B cell (primary cell): ENCODE results near the gene CRY1. TPM values are rescaled to one million over a fixed set of nuclear protein-coding genes. Genes with fewer than 3 reads are reported as not detected.
A peak's percentile ranks its signal among the peaks of the same experiment; 100 is the strongest.

Experiments
- ATAC-seq: fragments of 200-7000 bp; cut with Tn5 transposase; one replicate; pipeline ENCODE4 v1.10.0; 2021; ENCODE audit warnings: low read depth, mild to moderate bottlenecking, moderate number of reproducible peaks, moderate library complexity
- CTCF ChIA-PET: fragments of 350-600 bp; sonication (Branson Sonifier 250); formaldehyde crosslinking; loops from one replicate; lab custom pipeline; 2021; ENCODE audit warnings: antibody characterized with exemption, inconsistent platforms; lab: Charles Lee
- POLR2A ChIA-PET: fragments of 350-600 bp; sonication (Branson Sonifier 250); formaldehyde crosslinking; loops from one replicate; lab custom pipeline; 2021; ENCODE audit warnings: antibody characterized with exemption; lab: Charles Lee
- DNase-seq: peaks from one replicate; pipeline ENCODE4 v3.0.0; 2013
- H2AFZ ChIP-seq: 2 replicates; pipeline ENCODE4 v1.6.1; 2012; ENCODE audit warnings: mild to moderate bottlenecking, low read depth, low read length; ENCODE audit not compliant: insufficient read depth, poor library complexity, severe bottlenecking
- H3K27ac ChIP-seq, 2 donors: 1 replicate in 1 of 2; 2 replicates in 1 of 2; pipeline ENCODE4 v1.5.1; 2012 to 2013; ENCODE audit warnings: low read length in 2 of 2, mild to moderate bottlenecking in 2 of 2, moderate library complexity in 1 of 2
- H3K27me3 ChIP-seq, 4 experiments: fragments of 200-600 bp in 1 of 4; sonication (generic) in 1 of 4; replicated peaks in 1 of 4; 1 replicate in 2 of 4; 2 replicates in 2 of 4; pipeline versions ENCODE4 v1.6.1 to v1.7.0; 2013 to 2016; ENCODE audit warnings: low read length in 3 of 4, mild to moderate bottlenecking in 2 of 4, mixed read lengths in 1 of 4, moderate library complexity in 1 of 4; ENCODE audit not compliant: insufficient read depth in 4 of 4, control insufficient read depth in 3 of 4; ENCODE audit errors: control extremely low read depth in 1 of 4
- H3K36me3 ChIP-seq, 2 experiments: replicated peaks in 1 of 2; 1 replicate in 1 of 2; 2 replicates in 1 of 2; pipeline versions ENCODE4 v1.6.1 to v1.7.1; 2013; ENCODE audit warnings: low read length in 1 of 2; ENCODE audit not compliant: insufficient read depth in 2 of 2, control insufficient read depth in 1 of 2; ENCODE audit errors: control extremely low read depth in 1 of 2, extremely low read depth in 1 of 2
- H3K4me1 ChIP-seq, 2 donors: fragments of 200-600 bp in 1 of 2; sonication (generic) in 1 of 2; 1 replicate in 1 of 2; 2 replicates in 1 of 2; pipeline versions ENCODE4 v1.5.1 to v1.6.1; 2013 to 2017; ENCODE audit warnings: low read length in 2 of 2; ENCODE audit not compliant: control insufficient read depth in 2 of 2, insufficient read depth in 2 of 2
- H3K4me2 ChIP-seq: replicated peaks from 2 replicates; pipeline ENCODE3; 2012; ENCODE audit warnings: mild to moderate bottlenecking, low read depth, low read length; ENCODE audit not compliant: poor library complexity, severe bottlenecking
- H3K4me3 ChIP-seq, 5 experiments: fragments of 200-600 bp in 1 of 5; sonication (generic) in 1 of 5; 1 replicate in 3 of 5; 2 replicates in 2 of 5; pipeline versions ENCODE4 v1.5.1 to v1.7.0; 2011 to 2016; ENCODE audit warnings: low read length in 4 of 5, mild to moderate bottlenecking in 4 of 5, low read depth in 2 of 5, control low read depth in 1 of 5, moderate library complexity in 1 of 5; ENCODE audit not compliant: insufficient read depth in 1 of 5; ENCODE audit errors: control extremely low read depth in 1 of 5, extremely low read depth in 1 of 5
- H3K79me2 ChIP-seq: fragments of 200-600 bp; sonication (generic); one replicate; pipeline ENCODE4 v1.6.0; 2016; ENCODE audit warnings: low read length; ENCODE audit not compliant: control insufficient read depth, insufficient read depth
- H3K9ac ChIP-seq: fragments of 200-600 bp; sonication (generic); 2 replicates; pipeline ENCODE4 v1.6.1; 2017; ENCODE audit warnings: mild to moderate bottlenecking, low read length, moderate library complexity
- H3K9me3 ChIP-seq, 3 donors: one replicate each; pipeline versions ENCODE4 v1.6.1 to v1.7.1; 2013; ENCODE audit warnings: low read length in 2 of 3; ENCODE audit not compliant: control insufficient read depth in 2 of 3, insufficient read depth in 1 of 3; ENCODE audit errors: control extremely low read depth in 1 of 3
- H4K20me1 ChIP-seq: 2 replicates; pipeline ENCODE4 v1.6.0; 2012; ENCODE audit warnings: mild to moderate bottlenecking, low read length; ENCODE audit not compliant: insufficient read depth, control insufficient read depth, poor library complexity, severe bottlenecking
- H3K27ac Mint-ChIP-seq: one replicate; pipeline ENCODE4 v1.8.0; 2021; ENCODE audit warnings: mixed read lengths
- H3K27me3 Mint-ChIP-seq: one replicate; pipeline ENCODE4 v1.8.0; 2021; ENCODE audit warnings: mixed read lengths
- H3K4me1 Mint-ChIP-seq: one replicate; pipeline ENCODE4 v1.8.0; 2021; ENCODE audit warnings: mixed read lengths
- H3K4me3 Mint-ChIP-seq: one replicate; pipeline ENCODE4 v1.8.0; 2021; ENCODE audit warnings: mixed read lengths
- H3K9me3 Mint-ChIP-seq: one replicate; pipeline ENCODE4 v1.8.0; 2022; ENCODE audit warnings: mixed read lengths; ENCODE audit not compliant: insufficient read depth
- EZH2 ChIP-seq: IDR thresholded peaks from 2 replicates; pipeline ENCODE4 v1.6.1; 2012; ENCODE audit warnings: borderline replicate concordance, low read depth, mild to moderate bottlenecking, moderate library complexity, low read length; ENCODE audit not compliant: insufficient read depth, poor library complexity, severe bottlenecking
- WGBS: methylation state at CpG from one replicate; pipeline ENCODE4 v1.1.5; 2013; ENCODE audit warnings: missing lambda C conversion rate; ENCODE audit not compliant: insufficient coverage; 5-methylcytosine and 5-hydroxymethylcytosine counted together
- intact Hi-C: fragments of 100-400 bp; cut with micrococcal nuclease; formaldehyde crosslinking; loops from one replicate; pipeline ENCODE4 v1.10.0; 2022
- polyA plus RNA-seq: library from polyadenylated mRNA; depleted of rRNA; stranded (reverse); fragments of >200 nt; gene quantifications from 2 replicates; pipeline ENCODE4 v1.2.3, GENCODE V29; 2012
- total RNA-seq, 2 donors: library from RNA; stranded (reverse); fragments of 120-200 nt in 1 of 2; gene quantifications; 1 replicate in 1 of 2; 2 replicates in 1 of 2; pipeline versions ENCODE4 v1.2.3 to v1.2.4, GENCODE V29; 2013 to 2022
- TF ChIP-seq, protein P1 (sequence below): fragments of 200-600 bp; IDR thresholded peaks from one replicate; pipeline ENCODE4 v1.8.0; 2022; ENCODE audit warnings: antibody characterized with exemption, mild to moderate bottlenecking

CRY1 gene
- total and polyA plus RNA-seq, 2 donors (not counting 1 experiment from before 2014, with no cell fraction given) = 2.4 to 8.8 TPM

DNA sequence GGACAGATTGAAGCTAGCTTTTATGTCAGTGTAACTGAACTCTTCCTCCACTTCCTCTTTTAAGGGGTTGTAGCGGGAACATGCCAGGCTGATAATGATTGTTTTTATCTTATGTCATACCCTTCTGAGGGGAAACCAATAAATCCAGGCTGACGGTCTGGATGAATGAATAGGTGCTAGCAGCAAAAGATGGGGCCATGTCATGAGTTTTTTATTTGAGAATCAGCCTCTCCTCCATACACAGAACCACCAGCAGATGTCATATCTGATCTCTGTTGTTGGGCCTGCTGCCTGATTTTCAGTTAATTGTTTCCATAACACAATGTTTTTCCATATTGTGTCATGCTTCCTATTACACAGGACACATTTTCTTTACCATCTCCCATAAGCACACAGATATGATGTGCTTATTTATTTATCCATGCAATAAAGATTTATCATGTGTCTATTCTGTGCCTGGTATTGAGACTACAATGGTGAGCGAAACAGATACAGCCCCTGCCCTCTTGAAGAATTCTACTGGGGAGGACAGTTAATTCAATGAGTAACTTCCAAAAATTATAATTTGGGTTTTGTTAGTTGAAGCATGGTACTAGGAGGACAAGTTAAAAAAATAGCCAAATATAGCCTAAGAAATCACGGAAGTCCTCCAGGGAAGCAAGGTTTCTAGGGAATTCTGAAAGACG, 33.6 kb upstream of the CRY1 start:
- ChIA-PET CTCF (interaction anchor here (1.0 to 4.1 kb wide), 2 partner anchors 12 to 480 kb away, joined by 3 to 22 read pairs; no protein-coding TSS in a partner anchor), POLR2A (no interaction called here)
- Histone ChIP-seq H2AFZ (no peak overlapping the region), H3K27me3 (peaks cover 0 to 11% (median 6%) of the 10 kb centered on the region in 4 experiments), H3K4me2 (no peak overlapping the region), H3K36me3 (no peaks in the 10 kb centered on the region), H3K9ac (no peak overlapping the region), H3K4me1 (no peaks in the 10 kb centered on the region), H3K79me2 (no peaks in the 10 kb centered on the region), H3K9me3 (no peaks in the 10 kb centered on the region), H3K27ac (no peak overlapping the region), H3K4me3 (no peak overlapping the region), H4K20me1 (no peaks in the 10 kb centered on the region)
- ATAC-seq = no peak
- intact Hi-C loops = no loop called here
- DNase-seq = no peak
- TF ChIP-seq EZH2 = no peak
- TF ChIP-seq, protein P1, sequence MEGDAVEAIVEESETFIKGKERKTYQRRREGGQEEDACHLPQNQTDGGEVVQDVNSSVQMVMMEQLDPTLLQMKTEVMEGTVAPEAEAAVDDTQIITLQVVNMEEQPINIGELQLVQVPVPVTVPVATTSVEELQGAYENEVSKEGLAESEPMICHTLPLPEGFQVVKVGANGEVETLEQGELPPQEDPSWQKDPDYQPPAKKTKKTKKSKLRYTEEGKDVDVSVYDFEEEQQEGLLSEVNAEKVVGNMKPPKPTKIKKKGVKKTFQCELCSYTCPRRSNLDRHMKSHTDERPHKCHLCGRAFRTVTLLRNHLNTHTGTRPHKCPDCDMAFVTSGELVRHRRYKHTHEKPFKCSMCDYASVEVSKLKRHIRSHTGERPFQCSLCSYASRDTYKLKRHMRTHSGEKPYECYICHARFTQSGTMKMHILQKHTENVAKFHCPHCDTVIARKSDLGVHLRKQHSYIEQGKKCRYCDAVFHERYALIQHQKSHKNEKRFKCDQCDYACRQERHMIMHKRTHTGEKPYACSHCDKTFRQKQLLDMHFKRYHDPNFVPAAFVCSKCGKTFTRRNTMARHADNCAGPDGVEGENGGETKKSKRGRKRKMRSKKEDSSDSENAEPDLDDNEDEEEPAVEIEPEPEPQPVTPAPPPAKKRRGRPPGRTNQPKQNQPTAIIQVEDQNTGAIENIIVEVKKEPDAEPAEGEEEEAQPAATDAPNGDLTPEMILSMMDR = peak; percentile 5
- Mint-ChIP-seq H3K4me1 (no peaks in the 10 kb centered on the region), H3K27me3 (peaks cover 28% of the 10 kb centered on the region), H3K9me3 (no peaks in the 10 kb centered on the region), H3K4me3 (no peak overlapping the region), H3K27ac (no peak overlapping the region)
- WGBS = 69% methylated on average over 3 of the region's 5 CpGs

DNA sequence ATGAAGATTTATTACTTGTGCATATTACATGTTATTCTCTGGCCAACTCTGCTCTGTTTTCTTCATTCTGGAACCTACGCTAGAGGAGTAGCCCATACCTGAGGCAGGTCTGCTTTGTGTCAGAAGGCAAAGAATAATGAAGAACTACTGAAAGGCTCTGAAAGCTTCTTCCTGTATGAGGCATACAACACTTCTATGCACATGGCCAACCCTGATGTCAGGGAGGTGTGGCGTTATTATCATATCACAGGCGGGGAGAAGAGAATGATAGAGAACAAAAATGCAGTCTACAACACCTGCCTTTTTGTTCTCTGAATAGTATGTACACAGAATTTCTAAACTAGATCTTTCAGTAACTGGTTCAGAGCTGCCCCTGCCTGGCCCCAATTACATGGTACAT, 32.5 kb upstream of the CRY1 start:
- Histone ChIP-seq H3K4me1 (no peaks in the 10 kb centered on the region), H4K20me1 (no peaks in the 10 kb centered on the region)
- H3K27ac Mint-ChIP-seq = no peak overlapping the region

More for the DNA sequence above, 32.5 kb upstream of the CRY1 start:
- H3K36me3 ChIP-seq = no peaks in the 10 kb centered on the region
- Mint-ChIP-seq H3K4me1 (no peaks in the 10 kb centered on the region), H3K9me3 (no peaks in the 10 kb centered on the region), H3K27me3 (peaks cover 33% of the 10 kb centered on the region), H3K4me3 (no peak overlapping the region)
- WGBS = 90% methylated on average over 2 of the region's 3 CpGs
- H3K9ac ChIP-seq = no peak overlapping the region
- DNase-seq (no peak), ATAC-seq (no peak)
- ChIA-PET POLR2A (no interaction called here), CTCF (interaction anchor here (1.0 to 4.1 kb wide), 2 partner anchors 11 to 481 kb away, joined by 3 to 22 read pairs; no protein-coding TSS in a partner anchor)
- no peaks in the 10 kb centered on the region for H3K9me3 ChIP-seq
- H3K4me2 ChIP-seq = no peak overlapping the region
- intact Hi-C loops = no loop called here
- no peaks in the 10 kb centered on the region for H3K79me2 ChIP-seq
- H3K4me3 ChIP-seq = no peak overlapping the region
- no peak overlapping the region for H2AFZ ChIP-seq
- peaks cover 0 to 16% (median 10%) of the 10 kb centered on the region in 4 experiments for H3K27me3 ChIP-seq
- no peak overlapping the region for H3K27ac ChIP-seq
- TF ChIP-seq, protein P1 = no peak
- no peak for TF ChIP-seq EZH2
